ENCODE results near the gene FNDC3A.
"Not testable (repeated sequence)": the region's sequence is repeated elsewhere in the genome, so short reads cannot be mapped to it uniquely, and the experiment has no call there.

The FNDC3A gene

GRCh38 chr13:49046002-49046401 is 70.3 kb downstream of the FNDC3A start:
- no peak for DNase-seq

GRCh38 chr13:49046519-49046918 is 70.8 kb downstream of the FNDC3A start:
- DNase-seq, result peak; percentile 8

GRCh38 chr13:49052813-49053212 is 77.1 kb downstream of the FNDC3A start:
- DNase-seq, result no peak

- DNase-seq, result no peak
These were observed 77.5 kb downstream of the FNDC3A start for GRCh38 chr13:49053215-49053614.

- no peak for DNase-seq
These were observed 78.2 kb downstream of the FNDC3A start for GRCh38 chr13:49053906-49054305.

GRCh38 chr13:49055021-49055420 is 79.3 kb downstream of the FNDC3A start:
- DNase-seq, result no peak

- no peak for DNase-seq
These were observed 81.5 kb downstream of the FNDC3A start for GRCh38 chr13:49057176-49057575.

- no peak for DNase-seq
These were observed 83.0 kb downstream of the FNDC3A start for GRCh38 chr13:49058761-49059160.

GRCh38 chr13:49060678-49061387 is 85.1 kb downstream of the FNDC3A start:
- DNase-seq, result no peak

- DNase-seq, result not testable (repeated sequence)
These were observed 85.7 kb downstream of the FNDC3A start for GRCh38 chr13:49061388-49061752.

GRCh38 chr13:49062297-49062896 is 86.7 kb downstream of the FNDC3A start:
- DNase-seq, result peak; percentile 69

- DNase-seq, result no peak
These were observed 87.3 kb downstream of the FNDC3A start for GRCh38 chr13:49063011-49063410.

- no peak for DNase-seq
These were observed 87.8 kb downstream of the FNDC3A start for GRCh38 chr13:49063497-49063896.

- DNase-seq, result no peak
These were observed 88.8 kb downstream of the FNDC3A start for GRCh38 chr13:49064476-49064875.

- no peak for DNase-seq
These were observed 91.1 kb downstream of the FNDC3A start for GRCh38 chr13:49066856-49067255.

- not testable (repeated sequence) for DNase-seq
These were observed 92.8 kb downstream of the FNDC3A start for GRCh38 chr13:49068498-49068897.

GRCh38 chr13:49070021-49070420 is 94.3 kb downstream of the FNDC3A start:
- not testable (repeated sequence) for DNase-seq

GRCh38 chr13:49071341-49071937 is 95.7 kb downstream of the FNDC3A start:
- DNase-seq, result no peak

GRCh38 chr13:49082653-49083536 is 107.2 kb downstream of the FNDC3A start:
- DNase-seq, result no peak

- DNase-seq, result no peak
These were observed 109.2 kb downstream of the FNDC3A start for GRCh38 chr13:49084961-49085360.

GRCh38 chr13:49086722-49087121 is 111.0 kb downstream of the FNDC3A start:
- DNase-seq, result peak; percentile 72

GRCh38 chr13:49093376-49093775 is 117.7 kb downstream of the FNDC3A start:
- DNase-seq, result no peak

GRCh38 chr13:49097374-49097773 is 121.7 kb downstream of the FNDC3A start:
- DNase-seq, result peak; percentile 82

Measured in suppressor macrophage treated with lipopolysaccharide for 4 hours (primary cell).